HG03097 (cell line): Measurements from ENCODE around the gene ADGRV1.
"Not testable (repeated sequence)": the region's sequence is repeated elsewhere in the genome, so short reads cannot be mapped to it uniquely, and the experiment has no call there.

Source experiments
- ATAC-seq: cut with Tn5 transposase; IDR thresholded peaks from one replicate; pipeline ENCODE4 v1.9.1; 2021; ENCODE audit not compliant: unreplicated experiment, low FRiP score

Gene ADGRV1

DNA sequence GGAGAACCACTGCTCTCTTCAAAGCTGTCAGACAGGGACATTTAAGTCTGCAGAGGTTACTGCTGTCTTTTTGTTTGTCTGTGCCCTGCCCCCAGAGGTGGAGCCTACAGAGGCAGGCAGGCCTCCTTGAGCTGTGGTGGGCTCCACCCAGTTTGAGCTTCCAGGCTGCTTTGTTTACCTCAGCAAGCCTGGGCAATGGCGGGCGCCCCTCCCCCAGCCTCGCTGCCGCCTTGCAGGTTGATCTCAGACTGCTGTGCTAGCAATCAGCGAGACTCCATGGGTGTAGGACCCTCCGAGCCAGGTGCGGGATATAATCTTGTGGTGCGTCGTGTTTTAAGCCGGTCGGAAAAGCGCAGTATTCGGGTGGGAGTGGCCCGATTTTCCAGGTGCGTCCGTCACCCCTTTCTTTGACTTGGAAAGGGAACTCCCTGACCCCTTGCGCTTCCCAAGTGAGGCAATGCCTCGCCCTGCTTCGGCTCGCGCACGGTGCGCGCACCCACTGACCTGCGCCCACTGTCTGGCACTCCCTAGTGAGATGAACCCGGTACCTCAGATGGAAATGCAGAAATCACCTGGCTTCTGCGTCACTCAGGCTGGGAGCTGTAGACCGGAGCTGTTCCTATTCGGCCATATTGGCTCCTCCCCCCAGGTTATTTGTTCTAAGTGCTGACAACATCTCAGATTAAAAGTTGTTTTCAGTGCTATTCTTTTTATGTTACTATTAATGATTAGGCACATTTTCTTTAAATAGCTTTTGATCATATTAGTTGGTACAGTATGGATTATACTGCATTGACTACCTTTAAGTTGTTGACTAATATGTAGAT is 370.6 kb downstream of the ADGRV1 start:
- ATAC-seq = not testable (repeated sequence)

DNA sequence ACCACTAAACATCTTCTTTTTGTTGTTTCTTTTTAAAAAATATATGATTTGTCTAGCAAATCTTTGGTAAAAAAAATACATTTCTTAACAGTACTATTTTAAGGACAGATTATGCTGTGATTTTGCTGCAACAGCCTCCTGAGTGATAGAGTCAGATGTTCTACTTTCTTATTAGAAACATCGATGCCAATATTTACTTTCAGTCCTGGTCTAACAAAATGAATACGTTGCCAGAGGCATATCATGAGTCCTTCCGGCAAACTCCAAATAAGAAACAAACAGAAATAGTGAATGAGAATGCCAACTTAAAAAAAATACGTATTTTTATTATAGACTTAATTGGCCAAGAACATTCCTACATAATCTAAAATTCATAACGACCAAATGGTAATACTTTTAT is 371.5 kb downstream of the ADGRV1 start:
- ATAC-seq = no peak

GRCh38 chr5:90930756-90931431 is 372.3 kb downstream of the ADGRV1 start:
- no peak for ATAC-seq

DNA sequence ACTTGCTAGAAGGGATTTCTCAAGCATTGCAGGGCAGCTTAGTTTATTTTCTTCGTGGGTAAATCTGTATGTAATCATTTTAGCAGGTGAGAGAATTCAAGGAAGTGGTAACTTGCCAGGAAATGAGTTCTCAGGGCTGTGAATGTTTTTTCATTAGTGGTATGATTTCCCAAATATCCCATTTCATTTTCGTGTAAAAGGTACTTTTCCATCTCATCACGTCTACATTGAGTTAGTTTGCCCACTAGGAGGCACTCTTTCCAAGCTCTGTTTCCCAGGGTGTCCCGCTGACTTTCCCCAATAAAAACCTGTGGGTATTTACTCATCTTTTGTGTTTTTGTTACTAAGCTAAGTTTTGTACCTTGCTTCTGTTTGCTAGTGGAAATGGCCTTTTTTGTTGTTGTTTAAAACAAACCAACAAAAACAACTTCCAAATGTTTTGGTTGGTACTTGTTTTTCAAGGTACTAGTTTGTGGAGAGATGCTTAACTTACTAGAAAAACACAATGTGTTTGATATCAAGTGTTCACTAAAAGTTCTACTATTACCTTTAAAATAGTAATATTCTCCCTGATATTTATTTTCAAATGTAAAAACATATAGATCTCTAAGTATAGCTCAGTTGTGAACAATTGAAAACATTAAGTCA is 373.6 kb downstream of the ADGRV1 start:
- no peak for ATAC-seq

DNA sequence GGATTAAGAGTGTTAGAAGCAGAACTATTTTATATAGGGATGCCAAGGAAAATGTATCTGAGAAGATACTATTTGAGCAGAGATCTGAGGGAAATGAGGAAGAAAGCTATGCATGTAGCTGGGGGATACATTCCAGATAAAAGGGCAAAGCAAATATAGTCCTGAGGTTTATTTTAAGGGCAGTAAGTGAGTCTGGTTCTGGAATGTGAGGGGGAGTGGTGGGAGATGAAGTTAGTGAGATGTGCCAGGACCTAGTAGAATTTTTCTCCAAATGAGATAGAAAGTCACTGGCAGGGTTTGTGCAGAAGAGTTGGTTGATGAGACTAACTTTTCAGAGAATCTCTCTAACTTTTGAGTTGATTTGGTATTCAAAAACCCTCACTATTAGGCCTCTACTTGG is 374.7 kb downstream of the ADGRV1 start:
- no peak for ATAC-seq

DNA sequence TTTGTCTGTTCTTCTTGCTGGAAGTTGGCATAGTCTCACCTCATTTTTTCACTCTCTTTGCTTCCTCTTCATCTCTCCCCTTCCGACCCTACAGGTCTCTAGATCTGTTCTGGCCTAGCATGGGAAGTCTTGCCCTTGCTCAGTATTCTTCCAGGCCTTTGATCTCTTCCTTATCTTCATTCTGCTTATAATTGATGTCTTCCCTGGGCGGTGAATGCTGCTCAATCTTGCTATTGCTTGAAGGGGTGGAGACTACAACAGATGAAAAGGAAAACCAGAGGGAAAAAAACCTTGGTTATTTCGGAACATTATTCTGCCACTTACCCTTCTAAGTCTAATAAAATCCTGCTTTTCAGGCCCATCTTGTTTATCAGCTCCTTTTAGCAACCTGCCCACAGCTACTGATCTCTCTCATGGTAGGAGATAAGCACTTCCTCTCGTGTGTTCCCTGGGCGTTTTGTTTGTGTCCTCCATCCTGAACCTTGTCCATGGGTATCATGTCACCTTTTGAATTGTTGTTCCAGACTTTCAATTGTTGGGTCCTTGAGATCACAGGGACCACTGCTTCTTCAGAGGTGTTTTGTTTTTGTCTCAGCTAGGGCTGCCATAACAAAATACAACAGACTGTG is 375.6 kb downstream of the ADGRV1 start:
- no peak for ATAC-seq

DNA sequence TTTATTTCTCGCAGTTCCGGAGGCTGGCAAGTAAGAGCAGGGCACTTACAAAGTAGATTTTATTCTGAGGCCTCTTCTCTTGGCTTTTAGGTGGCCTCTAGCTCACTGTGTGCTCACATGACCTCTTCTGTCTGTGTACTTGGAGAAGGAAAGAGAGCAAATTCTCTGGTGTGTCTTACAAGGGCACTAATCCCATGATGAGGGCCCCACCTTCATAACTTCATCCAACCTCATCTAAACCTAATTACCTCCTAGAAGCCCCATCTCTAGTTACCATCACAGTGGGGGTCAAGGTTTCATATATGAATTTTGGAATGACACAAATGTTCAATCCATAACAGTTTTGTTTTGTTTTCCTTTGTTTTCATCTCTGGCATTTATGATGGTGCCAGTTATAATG is 376.1 kb downstream of the ADGRV1 start:
- no peak for ATAC-seq

- no peak for ATAC-seq
Measured at GRCh38 chr5:90939211-90939610, 380.6 kb downstream of the ADGRV1 start.

DNA sequence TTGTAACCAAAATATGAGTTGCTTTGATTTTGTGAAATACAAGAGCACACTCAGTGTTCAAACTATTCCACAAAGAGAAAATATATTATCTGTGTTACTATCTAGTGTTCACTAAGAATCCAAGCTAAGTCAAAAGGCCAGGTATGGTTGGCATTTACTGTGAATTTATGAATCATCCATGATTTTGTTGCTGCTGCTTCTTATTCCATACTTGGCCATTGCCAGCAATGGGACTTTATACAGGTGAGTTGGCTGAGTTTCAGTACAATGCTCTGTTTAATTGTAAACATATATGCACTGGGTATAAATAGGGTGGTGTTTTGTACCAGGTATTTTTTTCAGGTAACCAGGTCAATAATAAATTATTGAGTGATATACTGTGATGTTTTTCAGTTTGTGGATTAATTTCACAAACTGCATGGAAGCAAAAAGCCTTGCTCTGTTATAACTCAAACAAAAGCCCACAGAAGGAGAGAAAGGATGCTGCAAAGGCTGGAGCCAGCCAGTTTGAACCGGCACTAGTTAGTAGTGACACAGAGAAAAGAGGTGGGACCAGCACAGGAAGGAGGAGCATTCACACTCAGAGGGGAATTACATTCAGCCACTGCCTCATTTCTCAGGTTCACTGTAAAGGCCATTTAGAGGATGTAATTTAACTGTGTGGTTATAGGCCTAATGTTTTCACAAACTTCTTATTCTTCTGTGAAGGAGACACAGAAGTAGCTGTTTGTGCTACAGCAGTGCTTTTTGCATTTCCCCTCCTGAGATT is 381.8 kb downstream of the ADGRV1 start:
- peak; percentile 97 for ATAC-seq

DNA sequence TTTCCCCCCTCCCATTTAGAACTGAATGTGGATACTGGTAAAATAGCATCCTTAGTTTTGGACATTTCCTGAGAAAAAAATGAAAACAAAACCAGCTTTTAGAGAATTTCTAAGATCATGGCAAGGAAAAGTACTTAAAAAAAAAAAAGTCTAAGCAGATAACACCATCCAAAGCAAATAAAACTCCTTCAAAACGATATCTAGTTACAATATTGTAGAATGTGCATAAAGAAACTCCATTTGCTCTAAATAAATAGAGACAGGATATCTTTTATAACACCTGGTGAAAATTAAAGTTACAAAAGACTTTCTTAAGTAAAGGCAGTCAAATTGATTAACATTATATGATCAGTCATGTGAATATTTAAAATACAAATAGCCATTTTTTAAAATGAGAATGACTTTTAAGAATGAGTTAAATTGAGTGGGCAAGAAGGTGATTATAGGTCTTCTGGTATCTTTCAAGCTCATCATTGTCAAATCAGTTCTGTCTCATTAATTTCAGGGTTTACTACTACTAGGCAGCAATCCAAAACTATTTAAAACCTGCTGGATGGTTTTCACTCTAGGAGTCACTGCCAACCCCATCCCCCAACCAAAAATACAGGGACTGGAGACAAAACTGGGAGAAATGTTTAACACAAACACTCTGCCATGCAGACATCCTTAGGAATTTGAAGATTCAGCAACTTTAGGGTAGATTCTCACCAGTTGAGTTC is 382.6 kb downstream of the ADGRV1 start:
- ATAC-seq = no peak

- ATAC-seq = no peak
Measured at GRCh38 chr5:90944116-90944515, 385.5 kb downstream of the ADGRV1 start.

DNA sequence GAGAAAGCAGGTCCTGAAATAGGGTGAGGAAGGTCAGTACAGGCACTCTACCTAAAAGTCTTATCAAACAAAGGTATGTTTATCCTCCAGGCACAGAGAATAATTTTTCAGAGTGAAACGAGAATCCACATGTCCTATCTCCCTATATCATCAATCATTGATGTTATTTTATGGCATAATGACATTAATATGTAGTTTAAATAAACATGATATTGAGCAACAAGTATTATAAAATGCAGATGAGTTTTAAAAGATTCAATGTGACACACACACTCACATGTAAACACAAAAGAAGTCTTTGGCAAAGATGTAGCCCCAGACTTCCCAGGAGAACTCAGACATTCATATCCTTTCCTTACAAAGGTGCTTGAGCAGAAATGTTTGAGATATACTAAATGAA is 389.1 kb downstream of the ADGRV1 start:
- no peak for ATAC-seq

- ATAC-seq = no peak
Measured at GRCh38 chr5:90948969-90949368, 390.4 kb downstream of the ADGRV1 start.

DNA sequence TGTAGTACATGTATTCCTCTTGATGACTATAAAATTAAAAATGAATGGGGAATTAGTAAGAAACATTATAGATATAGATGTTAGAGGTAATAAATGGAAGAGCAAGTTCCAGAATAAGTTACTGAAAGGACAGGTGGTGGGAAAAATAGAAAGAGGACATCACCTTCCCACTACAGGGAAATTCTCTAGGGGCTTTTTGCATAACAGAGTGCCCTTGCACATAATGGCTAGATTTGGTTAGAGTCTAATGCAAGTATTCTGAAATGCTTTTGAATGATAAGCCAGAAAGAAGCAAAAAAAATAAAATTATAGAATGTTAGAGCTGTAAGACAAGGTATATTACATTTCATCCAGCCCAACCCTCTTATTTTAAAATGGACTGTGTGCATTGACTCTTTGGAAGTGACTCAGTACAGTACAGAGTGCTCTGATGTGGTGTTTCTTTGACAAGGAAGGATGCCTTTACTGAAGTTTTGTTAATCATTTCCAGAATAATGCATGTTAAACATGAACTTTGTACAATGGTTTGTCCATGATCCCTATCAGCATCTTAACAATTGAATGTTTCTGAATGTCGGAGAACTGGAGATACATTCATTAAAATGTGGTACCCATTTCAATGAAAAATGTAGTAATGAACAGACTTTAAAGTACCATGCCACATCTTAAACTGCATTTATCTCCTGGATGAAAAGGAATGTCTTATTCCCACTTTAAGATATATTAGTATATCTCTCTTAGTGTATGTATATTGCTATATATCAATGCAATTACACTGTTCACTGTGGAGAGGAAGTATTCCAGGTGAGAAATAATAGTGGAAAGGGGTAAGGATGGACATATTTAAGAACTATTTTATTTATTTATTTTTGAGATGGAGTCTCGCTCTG is 391.1 kb downstream of the ADGRV1 start:
- peak; percentile 89 for ATAC-seq

- no peak for ATAC-seq
Measured at GRCh38 chr5:90955001-90955635, 396.5 kb downstream of the ADGRV1 start.

DNA sequence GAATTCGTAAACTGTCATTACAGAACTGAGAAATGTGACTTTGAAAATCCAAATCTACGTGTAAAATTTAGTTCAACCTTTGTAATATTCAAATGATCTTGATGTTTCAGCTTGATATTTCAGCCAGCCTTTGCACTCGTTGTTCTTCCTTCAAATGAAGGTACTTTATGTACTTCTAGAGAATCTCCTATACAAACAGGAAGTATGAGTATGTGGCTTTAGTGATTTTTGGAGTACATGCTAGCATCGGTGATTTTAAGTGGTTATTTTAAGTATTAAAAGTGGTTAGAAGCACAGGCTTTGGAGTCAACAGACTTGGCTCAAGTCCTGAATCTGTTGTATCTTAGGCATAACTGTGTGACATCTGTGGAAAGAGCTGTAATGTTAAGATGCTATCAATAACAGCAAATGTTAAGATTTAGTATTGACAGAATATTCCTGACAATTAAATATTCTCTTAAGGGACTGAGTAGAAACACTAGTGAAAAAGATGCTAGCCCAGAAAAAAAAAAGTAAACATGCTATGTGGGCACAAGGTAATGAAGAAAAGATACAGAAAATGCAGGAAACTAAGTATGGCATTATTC is 398.0 kb downstream of the ADGRV1 start:
- no peak for ATAC-seq

- ATAC-seq = no peak
Measured at GRCh38 chr5:90957906-90958305, 399.3 kb downstream of the ADGRV1 start.

DNA sequence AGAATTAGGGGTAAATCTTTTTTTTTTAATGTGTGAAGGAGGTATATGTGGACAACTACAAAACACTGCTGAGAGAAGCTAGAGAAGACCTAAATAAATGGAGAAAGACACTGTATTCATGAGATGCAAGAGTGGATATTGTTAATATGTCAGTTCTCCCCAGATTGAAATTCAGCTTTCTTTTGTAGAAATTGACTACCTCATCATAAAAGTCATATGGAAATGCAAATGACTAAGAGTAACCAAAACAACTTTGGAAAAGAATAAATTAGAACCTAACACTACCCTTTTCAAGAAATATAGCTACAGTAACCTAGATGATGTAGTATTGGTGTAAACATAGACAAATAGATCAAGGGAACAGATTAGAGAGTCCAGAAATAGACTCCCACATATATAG is 400.7 kb downstream of the ADGRV1 start:
- no peak for ATAC-seq
